NT2/D1 (cell line): ENCODE results near the gene NOP53.

Source experiments
- SUZ12 ChIP-seq: IDR thresholded peaks from 2 replicates; pipeline ENCODE4 v1.6.1; 2011; ENCODE audit not compliant: insufficient read length, insufficient read depth; ENCODE audit errors: extremely low read depth
- YY1 ChIP-seq: IDR thresholded peaks from 2 replicates; pipeline ENCODE4 v1.6.1; 2011; ENCODE audit not compliant: insufficient read length, insufficient read depth
- ZNF274 ChIP-seq: IDR thresholded peaks from 2 replicates; pipeline ENCODE4 v1.6.1; 2011; ENCODE audit warnings: mild to moderate bottlenecking, low read depth, low read length

GRCh38 chr19:47767349-47767748, 22.0 kb downstream of the NOP53 start:
- TF ChIP-seq YY1 (no peak), SUZ12 (no peak), ZNF274 (no peak)
